Stimulated activated CD4-positive, alpha-beta T cell treated with anti-CD3 and anti-CD28 coated beads, TNF-alpha, amount 100 ng/mL, for 4 hours (primary cell): Measurements from ENCODE around the gene FILIP1L.
"Not testable (repeated sequence)": the region's sequence is repeated elsewhere in the genome, so short reads cannot be mapped to it uniquely, and the experiment has no call there.

ENCODE experiments used
- DNase-seq, 3 experiments: peaks; one replicate each; pipeline ENCODE4 v3.0.0-alpha.2; 2020; ENCODE audit warnings: low read depth in 3 of 3

FILIP1L gene

GRCh38 chr3:99843590-99844258 lies 270.6 kb downstream of the FILIP1L start:
- DNase-seq, result no peak

GRCh38 chr3:99842826-99843589 lies 271.3 kb downstream of the FILIP1L start:
- no peak for DNase-seq

- DNase-seq, result not testable (repeated sequence)
Observed at GRCh38 chr3:99841949-99842348, 272.4 kb downstream of the FILIP1L start.

GRCh38 chr3:99839613-99840012 lies 274.7 kb downstream of the FILIP1L start:
- DNase-seq, result no peak

- no peak for DNase-seq
Observed at GRCh38 chr3:99838755-99839154, 275.5 kb downstream of the FILIP1L start.

GRCh38 chr3:99837715-99838114 lies 276.6 kb downstream of the FILIP1L start:
- DNase-seq, result no peak

- no peak for DNase-seq
Observed at GRCh38 chr3:99836681-99837080, 277.6 kb downstream of the FILIP1L start.

GRCh38 chr3:99834211-99834957 lies 279.9 kb downstream of the FILIP1L start:
- DNase-seq, result no peak

- no peak for DNase-seq
Observed at GRCh38 chr3:99833617-99834205, 280.6 kb downstream of the FILIP1L start.

- no peak for DNase-seq
Observed at GRCh38 chr3:99829844-99830243, 284.5 kb downstream of the FILIP1L start.

GRCh38 chr3:99825004-99825640 lies 289.2 kb downstream of the FILIP1L start:
- no peak for DNase-seq

GRCh38 chr3:99823723-99824711 lies 290.3 kb downstream of the FILIP1L start:
- DNase-seq, result no peak

- DNase-seq, result no peak
Observed at GRCh38 chr3:99818818-99819217, 295.5 kb downstream of the FILIP1L start.

- peak; percentile 93 for DNase-seq
Observed at GRCh38 chr3:99817437-99818240, 296.7 kb downstream of the FILIP1L start, which contains the start of gene CMSS1. CMSS1 (plus strand) TSS chr3:99817862.

GRCh38 chr3:99817047-99817436 lies 297.3 kb downstream of the FILIP1L start:
- DNase-seq, result no peak

- DNase-seq, result no peak
Observed at GRCh38 chr3:99810403-99810802, 303.9 kb downstream of the FILIP1L start.

- DNase-seq, result no peak
Observed at GRCh38 chr3:99809565-99809964, 304.7 kb downstream of the FILIP1L start.

GRCh38 chr3:99808163-99808794 lies 306.0 kb downstream of the FILIP1L start:
- DNase-seq, result peak in 1 of 3 experiments; percentile 13

- no peak for DNase-seq
Observed at GRCh38 chr3:99805160-99805559, 309.1 kb downstream of the FILIP1L start.
